H1 (cell line): Measurements from ENCODE around the gene SLC5A10.

Source experiments
- BRCA1 ChIP-seq: IDR thresholded peaks from 2 replicates; pipeline ENCODE4 v1.6.1; 2012; ENCODE audit warnings: low read depth, low read length, improper control_type of control experiment
- CREB1 ChIP-seq: IDR thresholded peaks from 2 replicates; pipeline ENCODE4 v1.6.1; 2012; ENCODE audit warnings: inconsistent platforms
- CTCF ChIP-seq, 3 experiments: IDR thresholded peaks; 1 replicate in 2 of 3; 2 replicates in 1 of 3; pipeline versions ENCODE4 v1.5.1 to v1.6.1; 2011; ENCODE audit warnings: low read length in 3 of 3, mild to moderate bottlenecking in 3 of 3, inconsistent platforms in 2 of 3, low read depth in 1 of 3, moderate library complexity in 1 of 3; ENCODE audit not compliant: insufficient read depth in 1 of 3; ENCODE audit errors: control extremely low read depth in 1 of 3
- MAX ChIP-seq: IDR thresholded peaks from 2 replicates; pipeline ENCODE4 v1.6.1; 2012; ENCODE audit warnings: inconsistent platforms
- POLR2A ChIP-seq, 2 experiments: IDR thresholded peaks; 1 replicate in 1 of 2; 2 replicates in 1 of 2; pipeline ENCODE4 v1.6.1; 2011; ENCODE audit warnings: low read depth in 2 of 2, low read length in 2 of 2, mild to moderate bottlenecking in 2 of 2; ENCODE audit errors: control extremely low read depth in 1 of 2
- POLR2AphosphoS5 ChIP-seq: IDR thresholded peaks from 2 replicates; pipeline ENCODE4 v1.6.1; 2011; ENCODE audit warnings: low read depth, low read length
- TAF1 ChIP-seq: IDR thresholded peaks from 2 replicates; pipeline ENCODE4 v1.6.1; 2011; ENCODE audit warnings: mild to moderate bottlenecking, low read depth, low read length

DNA sequence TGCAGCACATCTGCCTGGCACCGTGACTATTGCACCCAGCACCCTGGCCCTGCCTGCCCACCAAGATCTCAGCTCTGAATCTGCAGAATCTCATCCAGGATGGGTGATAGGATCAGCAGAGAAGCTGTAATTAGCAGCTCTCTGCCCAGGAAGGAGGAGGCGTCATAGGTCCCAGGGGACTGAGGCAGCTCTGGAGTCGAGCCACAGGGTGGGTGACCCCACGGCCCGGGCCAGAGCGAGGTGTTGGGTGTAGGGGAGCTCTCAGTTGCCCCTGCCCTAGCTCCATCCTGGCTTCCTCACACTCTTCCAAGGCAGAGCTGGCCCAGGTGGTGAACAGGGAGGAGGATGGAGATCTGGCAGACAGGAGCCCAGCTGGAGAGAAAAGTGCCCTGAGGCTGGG is 70.8 kb downstream of the SLC5A10 start:
- no peak for TF ChIP-seq POLR2AphosphoS5
- TF ChIP-seq TAF1, result no peak
- no peak for TF ChIP-seq POLR2A (IDR thresholded peaks at IDR 0.05; ENCODE audit: control extremely low read depth in 1 of 2, low read depth in 2 of 2, low read length in 2 of 2)
- TF ChIP-seq MAX, result no peak
- TF ChIP-seq BRCA1, result no peak
- TF ChIP-seq CTCF (IDR thresholded peaks at IDR 0.05; ENCODE audit: control extremely low read depth in 1 of 3, insufficient read depth in 1 of 3, low read depth in 1 of 3, low read length in 3 of 3), result no peak
- TF ChIP-seq CREB1, result no peak
